HepG2 (cell line): ENCODE results near the gene LGALS4. TPM values are rescaled to one million over a fixed set of nuclear protein-coding genes. Genes with fewer than 3 reads are reported as not detected.

Experiments used
- CREB1 ChIP-seq, 2 experiments: fragments of 450-650 bp in 1 of 2; IDR thresholded peaks; 2 replicates each; pipeline ENCODE4 v1.6.1; 2016 to 2017; ENCODE audit warnings: control low read depth in 1 of 2, mild to moderate bottlenecking in 1 of 2, missing compliant biosample characterization in 1 of 2, missing genetic modification characterization in 1 of 2
- ELF3 ChIP-seq: IDR thresholded peaks from 2 replicates; pipeline ENCODE4 v1.6.1; 2016; ENCODE audit warnings: missing genetic modification reagents, missing compliant biosample characterization
- EP300 ChIP-seq, 3 experiments: sonication (generic) in 1 of 3; formaldehyde crosslinking in 1 of 3; IDR thresholded peaks; 2 replicates each; pipeline versions ENCODE4 v1.5.1 to v1.6.1; 2011 to 2020; ENCODE audit warnings: low read depth in 2 of 3, low read length in 2 of 3, borderline replicate concordance in 1 of 3, improper control_type of control experiment in 1 of 3, mild to moderate bottlenecking in 1 of 3, missing genetic modification reagents in 1 of 3, moderate library complexity in 1 of 3
- FOXA3 ChIP-seq: IDR thresholded peaks from 2 replicates; pipeline ENCODE4 v1.6.1; 2016; ENCODE audit warnings: missing genetic modification reagents, missing compliant biosample characterization
- PHF8 ChIP-seq: sonication (generic); formaldehyde crosslinking; IDR thresholded peaks from 2 replicates; pipeline ENCODE4 v1.5.0; 2020; ENCODE audit warnings: missing genetic modification reagents
- POLR2A ChIP-seq, 2 experiments: IDR thresholded peaks; 2 replicates each; pipeline ENCODE4 v1.6.1; 2011; ENCODE audit warnings: low read depth in 2 of 2, low read length in 2 of 2, mild to moderate bottlenecking in 1 of 2, moderate library complexity in 1 of 2; ENCODE audit not compliant: insufficient read depth in 1 of 2
- RARA ChIP-seq: IDR thresholded peaks from 2 replicates; pipeline ENCODE4 v1.6.1; 2016; ENCODE audit warnings: missing genetic modification reagents, missing compliant biosample characterization
- RXRA ChIP-seq: sonication (generic); formaldehyde crosslinking; IDR thresholded peaks from 2 replicates; pipeline ENCODE4 v1.5.1; 2020; ENCODE audit warnings: missing genetic modification reagents
- TP53 ChIP-seq: sonication (generic); formaldehyde crosslinking; conservative IDR thresholded peaks from 2 replicates; pipeline ENCODE4 v1.4.0; 2020; ENCODE audit warnings: missing genetic modification reagents
- XRCC5 ChIP-seq: fragments of 200-400 bp; formaldehyde crosslinking; optimal IDR thresholded peaks from 2 replicates; pipeline ENCODE3; 2017; ENCODE audit warnings: mild to moderate bottlenecking, low read length
- ZMYM4 ChIP-seq: sonication (generic); formaldehyde crosslinking; IDR thresholded peaks from 2 replicates; pipeline ENCODE4 v1.8.1; 2023; ENCODE audit warnings: mild to moderate bottlenecking, missing genetic modification reagents
- ZNF703 ChIP-seq: sonication (generic); formaldehyde crosslinking; IDR thresholded peaks from 2 replicates; pipeline ENCODE4 v1.5.1; 2020; ENCODE audit warnings: missing genetic modification reagents, mild to moderate bottlenecking, moderate library complexity, borderline replicate concordance
- ZNF891 ChIP-seq: sonication (generic); formaldehyde crosslinking; IDR thresholded peaks from 2 replicates; pipeline ENCODE4 v1.5.0; 2020; ENCODE audit warnings: mild to moderate bottlenecking, missing genetic modification reagents
- polyA plus RNA-seq, 8 experiments: library from polyadenylated mRNA; depleted of rRNA in 3 of 8; stranded (reverse) in 7 of 8; unstranded in 1 of 8; fragments of >200 nt; fragmentation: Illumina TruSeq in 4 of 8; extraction: Trizol in 4 of 8; gene quantifications; 2 replicates each; pipeline versions ENCODE4 v1.2.1 to v1.2.3, GENCODE V29; 2011 to 2016; ENCODE audit warnings: low read depth in 4 of 8, missing spikeins in 1 of 8, mixed read lengths in 1 of 8; ENCODE audit not compliant: insufficient read depth in 1 of 8
- total RNA-seq, 5 experiments: library from RNA; depleted of rRNA; stranded (reverse); fragments of >200 nt; fragmentation: Illumina TruSeq; extraction: Trizol; gene quantifications; 2 replicates each; pipeline ENCODE4 v1.2.3, GENCODE V29; 2016; ENCODE audit warnings: low read depth in 1 of 5
- TF ChIP-seq, protein P1 (sequence below): sonication (generic); formaldehyde crosslinking; conservative IDR thresholded peaks from 2 replicates; pipeline ENCODE4 v1.4.0; 2020; ENCODE audit warnings: missing genetic modification reagents
- TF ChIP-seq, protein P2 (sequence below): sonication (generic); formaldehyde crosslinking; conservative IDR thresholded peaks from 2 replicates; pipeline ENCODE4 v1.4.0; 2020; ENCODE audit warnings: mild to moderate bottlenecking, missing genetic modification reagents, moderate library complexity
- TF ChIP-seq, protein P3 (sequence below): sonication (generic); formaldehyde crosslinking; IDR thresholded peaks from 2 replicates; pipeline ENCODE4 v1.4.0; 2020; ENCODE audit warnings: missing genetic modification reagents, borderline replicate concordance
- TF ChIP-seq, protein P4 (sequence below): sonication (generic); formaldehyde crosslinking; IDR thresholded peaks from 2 replicates; pipeline ENCODE4 v1.9.0; 2022; ENCODE audit warnings: missing genetic modification reagents, mild to moderate bottlenecking, borderline replicate concordance
- TF ChIP-seq, protein P5 (sequence below): sonication (generic); formaldehyde crosslinking; IDR thresholded peaks from 2 replicates; pipeline ENCODE4 v1.4.0; 2020; ENCODE audit warnings: missing genetic modification reagents

LGALS4 gene
- total and polyA plus RNA-seq, 2 of the 13 experiments (the other 11 are each of a cell fraction or from before 2014, with no cell fraction given): 0.24 to 0.71 TPM

DNA sequence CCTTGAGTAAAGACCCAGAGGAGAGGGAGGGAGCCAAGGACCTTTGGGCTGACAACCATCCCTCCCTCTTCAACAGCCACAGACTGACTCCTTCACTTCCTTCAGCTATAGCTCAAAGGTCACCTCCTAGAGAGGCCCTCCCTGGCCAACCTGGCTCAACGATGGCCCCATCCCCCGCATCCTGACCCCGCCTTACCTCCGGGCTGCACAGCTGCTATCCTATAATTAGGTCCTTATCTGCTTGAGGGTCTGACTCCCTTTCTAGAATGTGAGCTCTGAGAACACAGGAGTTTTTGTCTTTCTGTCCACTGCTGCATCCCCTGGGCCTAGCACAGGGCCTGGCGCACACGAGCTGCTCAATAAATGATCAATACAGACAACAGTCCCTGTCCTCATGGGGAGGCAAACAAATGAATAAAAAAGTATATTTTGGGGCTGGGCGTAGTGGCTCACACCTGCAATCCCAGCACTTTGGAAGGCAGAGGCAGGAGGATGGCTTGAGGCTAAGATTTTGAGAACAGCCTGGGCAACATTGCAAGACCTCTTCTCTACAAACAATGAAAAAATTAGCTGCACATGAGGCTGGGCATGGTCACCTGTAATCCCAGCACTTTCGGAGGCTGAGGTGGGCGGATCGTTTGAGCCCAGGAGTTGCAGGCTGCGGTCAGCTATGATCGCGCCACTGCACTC is 6.6 kb upstream of the LGALS4 start (continued):
- TF ChIP-seq CREB1 (IDR thresholded peaks at IDR 0.05): no peak
- TF ChIP-seq CREB1 (CRISPR knock-in tag; IDR thresholded peaks at IDR 0.05): peak; percentile 38; the same call in 1 of the 2 replicates
- TF ChIP-seq, protein P1, sequence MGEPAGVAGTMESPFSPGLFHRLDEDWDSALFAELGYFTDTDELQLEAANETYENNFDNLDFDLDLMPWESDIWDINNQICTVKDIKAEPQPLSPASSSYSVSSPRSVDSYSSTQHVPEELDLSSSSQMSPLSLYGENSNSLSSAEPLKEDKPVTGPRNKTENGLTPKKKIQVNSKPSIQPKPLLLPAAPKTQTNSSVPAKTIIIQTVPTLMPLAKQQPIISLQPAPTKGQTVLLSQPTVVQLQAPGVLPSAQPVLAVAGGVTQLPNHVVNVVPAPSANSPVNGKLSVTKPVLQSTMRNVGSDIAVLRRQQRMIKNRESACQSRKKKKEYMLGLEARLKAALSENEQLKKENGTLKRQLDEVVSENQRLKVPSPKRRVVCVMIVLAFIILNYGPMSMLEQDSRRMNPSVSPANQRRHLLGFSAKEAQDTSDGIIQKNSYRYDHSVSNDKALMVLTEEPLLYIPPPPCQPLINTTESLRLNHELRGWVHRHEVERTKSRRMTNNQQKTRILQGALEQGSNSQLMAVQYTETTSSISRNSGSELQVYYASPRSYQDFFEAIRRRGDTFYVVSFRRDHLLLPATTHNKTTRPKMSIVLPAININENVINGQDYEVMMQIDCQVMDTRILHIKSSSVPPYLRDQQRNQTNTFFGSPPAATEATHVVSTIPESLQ (CRISPR knock-in tag): no peak
- TF ChIP-seq RXRA (CRISPR knock-in tag): peak; percentile 91
- peak; percentile 25; the same call in 1 of the 2 replicates for TF ChIP-seq ELF3 (CRISPR knock-in tag)
- TF ChIP-seq FOXA3 (CRISPR knock-in tag): peak; percentile 26; the same call in 1 of the 2 replicates
- peak in 1 of 2 experiments; percentile 60; a peak in 1 of 4 replicates for TF ChIP-seq EP300 (IDR thresholded peaks at IDR 0.05; ENCODE audit: low read depth in 2 of 2, low read length in 2 of 2)
- TF ChIP-seq EP300 (CRISPR knock-in tag; IDR thresholded peaks at IDR 0.05; ENCODE audit: borderline replicate concordance): peak; percentile 33; the same call in 1 of the 2 replicates
- TF ChIP-seq, protein P2, sequence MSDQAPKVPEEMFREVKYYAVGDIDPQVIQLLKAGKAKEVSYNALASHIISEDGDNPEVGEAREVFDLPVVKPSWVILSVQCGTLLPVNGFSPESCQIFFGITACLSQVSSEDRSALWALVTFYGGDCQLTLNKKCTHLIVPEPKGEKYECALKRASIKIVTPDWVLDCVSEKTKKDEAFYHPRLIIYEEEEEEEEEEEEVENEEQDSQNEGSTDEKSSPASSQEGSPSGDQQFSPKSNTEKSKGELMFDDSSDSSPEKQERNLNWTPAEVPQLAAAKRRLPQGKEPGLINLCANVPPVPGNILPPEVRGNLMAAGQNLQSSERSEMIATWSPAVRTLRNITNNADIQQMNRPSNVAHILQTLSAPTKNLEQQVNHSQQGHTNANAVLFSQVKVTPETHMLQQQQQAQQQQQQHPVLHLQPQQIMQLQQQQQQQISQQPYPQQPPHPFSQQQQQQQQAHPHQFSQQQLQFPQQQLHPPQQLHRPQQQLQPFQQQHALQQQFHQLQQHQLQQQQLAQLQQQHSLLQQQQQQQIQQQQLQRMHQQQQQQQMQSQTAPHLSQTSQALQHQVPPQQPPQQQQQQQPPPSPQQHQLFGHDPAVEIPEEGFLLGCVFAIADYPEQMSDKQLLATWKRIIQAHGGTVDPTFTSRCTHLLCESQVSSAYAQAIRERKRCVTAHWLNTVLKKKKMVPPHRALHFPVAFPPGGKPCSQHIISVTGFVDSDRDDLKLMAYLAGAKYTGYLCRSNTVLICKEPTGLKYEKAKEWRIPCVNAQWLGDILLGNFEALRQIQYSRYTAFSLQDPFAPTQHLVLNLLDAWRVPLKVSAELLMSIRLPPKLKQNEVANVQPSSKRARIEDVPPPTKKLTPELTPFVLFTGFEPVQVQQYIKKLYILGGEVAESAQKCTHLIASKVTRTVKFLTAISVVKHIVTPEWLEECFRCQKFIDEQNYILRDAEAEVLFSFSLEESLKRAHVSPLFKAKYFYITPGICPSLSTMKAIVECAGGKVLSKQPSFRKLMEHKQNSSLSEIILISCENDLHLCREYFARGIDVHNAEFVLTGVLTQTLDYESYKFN (CRISPR knock-in tag): peak; percentile 78
- TF ChIP-seq XRCC5: no peak
- TF ChIP-seq TP53 (CRISPR knock-in tag): no peak
- no peak for TF ChIP-seq ZNF703 (CRISPR knock-in tag)
- TF ChIP-seq, protein P3, sequence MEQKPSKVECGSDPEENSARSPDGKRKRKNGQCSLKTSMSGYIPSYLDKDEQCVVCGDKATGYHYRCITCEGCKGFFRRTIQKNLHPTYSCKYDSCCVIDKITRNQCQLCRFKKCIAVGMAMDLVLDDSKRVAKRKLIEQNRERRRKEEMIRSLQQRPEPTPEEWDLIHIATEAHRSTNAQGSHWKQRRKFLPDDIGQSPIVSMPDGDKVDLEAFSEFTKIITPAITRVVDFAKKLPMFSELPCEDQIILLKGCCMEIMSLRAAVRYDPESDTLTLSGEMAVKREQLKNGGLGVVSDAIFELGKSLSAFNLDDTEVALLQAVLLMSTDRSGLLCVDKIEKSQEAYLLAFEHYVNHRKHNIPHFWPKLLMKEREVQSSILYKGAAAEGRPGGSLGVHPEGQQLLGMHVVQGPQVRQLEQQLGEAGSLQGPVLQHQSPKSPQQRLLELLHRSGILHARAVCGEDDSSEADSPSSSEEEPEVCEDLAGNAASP (CRISPR knock-in tag): peak; percentile 83; the same call in 1 of the 2 replicates
- TF ChIP-seq, protein P4, sequence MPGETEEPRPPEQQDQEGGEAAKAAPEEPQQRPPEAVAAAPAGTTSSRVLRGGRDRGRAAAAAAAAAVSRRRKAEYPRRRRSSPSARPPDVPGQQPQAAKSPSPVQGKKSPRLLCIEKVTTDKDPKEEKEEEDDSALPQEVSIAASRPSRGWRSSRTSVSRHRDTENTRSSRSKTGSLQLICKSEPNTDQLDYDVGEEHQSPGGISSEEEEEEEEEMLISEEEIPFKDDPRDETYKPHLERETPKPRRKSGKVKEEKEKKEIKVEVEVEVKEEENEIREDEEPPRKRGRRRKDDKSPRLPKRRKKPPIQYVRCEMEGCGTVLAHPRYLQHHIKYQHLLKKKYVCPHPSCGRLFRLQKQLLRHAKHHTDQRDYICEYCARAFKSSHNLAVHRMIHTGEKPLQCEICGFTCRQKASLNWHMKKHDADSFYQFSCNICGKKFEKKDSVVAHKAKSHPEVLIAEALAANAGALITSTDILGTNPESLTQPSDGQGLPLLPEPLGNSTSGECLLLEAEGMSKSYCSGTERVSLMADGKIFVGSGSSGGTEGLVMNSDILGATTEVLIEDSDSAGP (CRISPR knock-in tag): peak; percentile 45; the same call in 1 of the 2 replicates
- no peak for TF ChIP-seq POLR2A (IDR thresholded peaks at IDR 0.05; ENCODE audit: insufficient read depth in 1 of 2, low read depth in 2 of 2, low read length in 2 of 2)
- no peak for TF ChIP-seq ZMYM4 (CRISPR knock-in tag)
- TF ChIP-seq, protein P5, sequence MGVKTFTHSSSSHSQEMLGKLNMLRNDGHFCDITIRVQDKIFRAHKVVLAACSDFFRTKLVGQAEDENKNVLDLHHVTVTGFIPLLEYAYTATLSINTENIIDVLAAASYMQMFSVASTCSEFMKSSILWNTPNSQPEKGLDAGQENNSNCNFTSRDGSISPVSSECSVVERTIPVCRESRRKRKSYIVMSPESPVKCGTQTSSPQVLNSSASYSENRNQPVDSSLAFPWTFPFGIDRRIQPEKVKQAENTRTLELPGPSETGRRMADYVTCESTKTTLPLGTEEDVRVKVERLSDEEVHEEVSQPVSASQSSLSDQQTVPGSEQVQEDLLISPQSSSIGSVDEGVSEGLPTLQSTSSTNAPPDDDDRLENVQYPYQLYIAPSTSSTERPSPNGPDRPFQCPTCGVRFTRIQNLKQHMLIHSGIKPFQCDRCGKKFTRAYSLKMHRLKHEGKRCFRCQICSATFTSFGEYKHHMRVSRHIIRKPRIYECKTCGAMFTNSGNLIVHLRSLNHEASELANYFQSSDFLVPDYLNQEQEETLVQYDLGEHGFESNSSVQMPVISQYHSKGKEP (CRISPR knock-in tag): no peak
- TF ChIP-seq PHF8 (CRISPR knock-in tag): no peak
- TF ChIP-seq ZNF891 (CRISPR knock-in tag): no peak
- peak; percentile 75 for TF ChIP-seq RARA
